ENCODE data around the gene RDH5.
"Not testable (repeated sequence)": the region's sequence is repeated elsewhere in the genome, so short reads cannot be mapped to it uniquely, and the experiment has no call there.

The RDH5 gene

GRCh38 chr12:55748230-55748993 lies 28.2 kb downstream of the RDH5 start:
- DNase-seq: no peak

- no peak for DNase-seq
Observed at GRCh38 chr12:55755246-55755645, 35.1 kb downstream of the RDH5 start.

DNA sequence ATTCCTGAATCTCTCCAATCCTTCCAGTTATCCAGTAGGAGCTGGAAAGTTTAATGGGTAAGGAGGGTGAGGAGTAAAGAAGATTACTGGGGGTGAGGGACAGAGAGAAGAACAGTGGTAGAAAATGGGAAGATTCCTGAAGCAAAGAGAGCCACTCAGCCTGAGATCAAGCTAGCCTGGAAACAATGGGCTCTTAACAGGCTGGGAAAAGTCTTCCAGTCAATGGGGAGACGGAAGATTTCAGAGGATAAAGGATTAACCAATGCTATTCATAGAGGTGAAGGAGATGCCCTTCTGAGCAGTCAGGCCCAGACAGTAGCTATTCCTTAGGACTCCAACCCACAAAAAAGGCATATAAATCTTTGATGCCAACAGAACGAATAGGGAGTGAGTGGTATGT lies 37.5 kb downstream of the RDH5 start:
- DNase-seq: no peak

- DNase-seq: not testable (repeated sequence)
Observed at GRCh38 chr12:55758575-55758974, 38.4 kb downstream of the RDH5 start.

DNA sequence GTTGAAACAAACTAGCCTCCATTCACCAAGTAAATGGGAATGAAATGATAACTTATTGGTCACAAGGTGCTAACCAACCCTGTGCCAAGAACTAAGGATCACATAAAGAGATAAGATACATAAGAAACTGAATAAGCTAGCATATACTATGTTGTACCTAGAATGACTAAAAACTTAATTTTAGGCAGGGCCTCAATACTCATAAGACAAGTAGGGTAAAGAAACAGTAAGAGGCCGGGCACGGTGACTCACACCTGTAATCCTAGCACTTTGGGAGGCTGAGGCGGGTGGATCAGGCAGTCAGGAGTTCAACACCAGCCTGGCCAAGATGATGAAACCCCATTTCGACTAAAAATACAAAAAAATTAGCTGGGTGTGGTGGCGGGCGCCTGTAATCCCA lies 40.5 kb downstream of the RDH5 start:
- no peak for DNase-seq

GRCh38 chr12:55762646-55763045 lies 42.5 kb downstream of the RDH5 start:
- DNase-seq: no peak

- no peak for DNase-seq
Observed at GRCh38 chr12:55765736-55766290, 45.6 kb downstream of the RDH5 start.

GRCh38 chr12:55767156-55767555 lies 47.0 kb downstream of the RDH5 start:
- no peak for DNase-seq

GRCh38 chr12:55771736-55772135 lies 51.5 kb downstream of the RDH5 start:
- DNase-seq: no peak
